NCI-H526 treated with DMSO at 0.1 percent for 48 hours (cell line): Measurements from ENCODE around the gene TMPRSS13.
A peak's percentile ranks its signal among the peaks of the same experiment; 100 is the strongest.

Experiments used
- DNase-seq: peaks from one replicate; lab custom pipeline; 2025; lab: John Stamatoyannopoulos, UW

The TMPRSS13 gene

DNA sequence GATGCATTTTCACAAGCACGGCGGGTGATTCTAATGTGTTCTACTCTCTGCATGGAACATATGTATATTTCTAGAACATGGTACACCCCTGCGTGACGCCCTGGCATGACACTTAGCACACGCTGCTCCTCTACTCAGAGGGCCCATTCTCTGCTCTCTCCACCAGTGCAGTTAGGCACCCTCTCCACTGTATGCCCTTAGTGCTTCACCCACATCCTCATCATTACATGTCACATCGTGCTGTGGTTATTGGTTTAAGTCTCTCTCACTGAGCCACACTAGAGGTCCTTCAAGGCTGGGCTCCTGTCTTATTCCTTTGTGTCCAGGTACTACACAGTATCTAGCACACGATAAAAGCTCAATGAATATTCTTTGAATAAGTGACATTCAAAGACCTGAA is 16.7 kb downstream of the TMPRSS13 start:
- DNase-seq = no peak

GRCh38 chr11:117911694-117912093 is 17.5 kb downstream of the TMPRSS13 start:
- DNase-seq = no peak

DNA sequence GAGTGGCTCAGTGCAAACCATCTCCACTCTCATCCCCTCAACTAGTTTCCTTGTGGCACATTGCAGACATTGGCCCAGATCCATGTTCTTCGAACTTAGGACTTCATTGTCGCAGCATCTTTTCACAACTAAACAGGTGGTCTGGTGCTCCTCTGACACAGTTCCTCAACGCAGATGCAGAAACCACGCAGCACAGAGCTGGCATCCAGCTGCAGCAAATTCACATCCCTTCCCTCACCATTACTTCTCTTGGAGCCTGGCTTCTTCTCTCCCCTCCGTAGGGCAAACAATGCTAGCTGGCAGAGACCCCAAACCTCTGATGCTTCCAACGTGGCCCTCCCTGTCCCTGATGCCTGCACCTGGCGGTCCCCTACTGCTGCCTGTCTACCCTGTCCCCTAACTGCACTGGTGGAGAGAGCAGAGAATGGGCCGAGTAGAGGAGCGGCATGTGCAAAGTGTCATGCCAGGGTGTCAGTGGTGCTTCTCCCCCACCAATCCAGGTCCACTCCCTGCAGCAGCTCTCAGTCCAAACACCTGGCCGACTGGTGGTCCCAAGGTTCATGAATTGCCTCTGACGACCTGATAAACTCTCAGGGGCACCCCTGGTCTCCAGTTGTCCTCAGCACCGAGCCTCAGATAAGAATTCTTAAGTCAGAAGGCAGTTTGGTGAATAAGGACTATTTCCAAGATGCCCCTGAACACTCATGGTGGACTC is 18.1 kb downstream of the TMPRSS13 start:
- no peak for DNase-seq

- no peak for DNase-seq
Observed at GRCh38 chr11:117910525-117910924, 18.7 kb downstream of the TMPRSS13 start.

DNA sequence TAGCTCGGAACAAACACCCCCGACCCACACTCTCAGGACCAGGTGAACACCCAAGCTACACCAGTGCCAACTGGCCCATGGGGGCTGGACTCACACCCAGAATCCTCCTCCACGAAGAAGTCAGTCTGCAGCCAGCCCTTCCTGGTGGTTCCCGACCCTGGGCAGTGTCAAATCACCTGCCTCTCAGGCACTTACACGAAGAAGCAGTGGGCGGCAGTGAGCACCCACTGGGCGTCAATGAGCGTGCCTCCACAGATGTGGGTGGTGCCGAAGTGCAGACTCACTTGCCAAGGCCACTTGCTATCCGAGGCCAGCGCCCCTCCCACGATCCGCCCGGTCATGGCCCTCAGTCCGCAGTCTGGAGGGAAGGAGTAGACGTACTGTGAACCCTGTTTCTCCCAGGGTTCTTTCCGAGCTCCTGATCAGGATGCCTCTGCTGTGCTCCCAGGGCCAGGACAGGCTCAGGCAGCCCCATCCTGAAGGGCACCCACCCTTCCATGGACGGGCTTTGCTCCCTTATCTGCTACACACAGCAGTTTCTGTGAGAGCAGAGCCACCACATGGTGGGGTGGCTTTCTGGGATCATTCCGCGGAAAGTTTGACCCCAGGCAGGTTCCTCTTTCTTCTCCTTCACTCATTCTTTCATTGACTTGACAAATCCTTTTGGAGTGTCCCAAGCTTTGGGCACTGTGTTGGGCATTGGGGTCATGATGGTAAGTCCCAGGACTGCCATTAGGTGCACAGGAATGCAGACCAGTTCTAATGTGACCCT is 19.4 kb downstream of the TMPRSS13 start:
- DNase-seq = no peak

- DNase-seq = no peak
Observed at GRCh38 chr11:117908959-117909610, 20.1 kb downstream of the TMPRSS13 start.

GRCh38 chr11:117908109-117908895 is 20.9 kb downstream of the TMPRSS13 start:
- no peak for DNase-seq

GRCh38 chr11:117907276-117908108 is 21.7 kb downstream of the TMPRSS13 start:
- peak; percentile 94 for DNase-seq

DNA sequence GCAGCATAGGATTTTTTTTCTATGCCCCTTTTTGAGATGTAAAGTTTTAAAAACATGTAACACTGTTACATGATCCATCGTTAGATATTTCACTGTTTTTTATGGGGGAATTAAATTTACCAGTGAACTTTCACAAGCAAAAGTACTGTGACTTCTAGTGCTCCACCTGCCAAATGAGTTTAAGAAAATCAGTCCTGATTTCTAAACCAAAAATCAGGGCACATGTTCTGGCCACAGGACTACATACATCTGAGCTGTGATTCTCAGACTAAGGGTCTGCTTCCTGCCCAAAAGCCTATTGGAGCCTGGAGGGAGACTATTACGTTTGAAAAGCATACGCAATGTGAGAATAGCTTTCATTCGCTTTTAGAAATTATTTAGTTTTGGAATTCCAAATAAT is 22.5 kb downstream of the TMPRSS13 start:
- no peak for DNase-seq

GRCh38 chr11:117906126-117906525 is 23.1 kb downstream of the TMPRSS13 start:
- DNase-seq = no peak

DNA sequence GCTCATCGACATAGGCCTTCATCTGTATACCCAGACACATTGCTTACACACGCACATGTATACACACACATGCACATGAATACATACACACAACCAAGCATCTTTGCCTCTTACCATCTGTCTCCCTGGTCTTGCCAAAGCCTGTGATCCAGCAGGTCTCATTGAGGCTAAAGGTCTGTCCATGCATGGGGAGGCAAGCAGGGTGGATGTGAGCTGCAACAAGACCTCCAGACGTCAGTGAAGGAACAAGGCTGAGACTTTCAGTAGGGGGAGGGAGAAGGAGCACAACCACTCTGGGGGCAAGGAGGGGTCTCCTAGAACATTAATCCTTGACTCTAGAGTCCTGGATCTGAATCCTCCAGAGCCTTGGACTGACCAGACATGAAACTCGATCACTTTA is 23.7 kb downstream of the TMPRSS13 start:
- no peak for DNase-seq

- no peak for DNase-seq
Observed at GRCh38 chr11:117903505-117904382, 25.5 kb downstream of the TMPRSS13 start.

DNA sequence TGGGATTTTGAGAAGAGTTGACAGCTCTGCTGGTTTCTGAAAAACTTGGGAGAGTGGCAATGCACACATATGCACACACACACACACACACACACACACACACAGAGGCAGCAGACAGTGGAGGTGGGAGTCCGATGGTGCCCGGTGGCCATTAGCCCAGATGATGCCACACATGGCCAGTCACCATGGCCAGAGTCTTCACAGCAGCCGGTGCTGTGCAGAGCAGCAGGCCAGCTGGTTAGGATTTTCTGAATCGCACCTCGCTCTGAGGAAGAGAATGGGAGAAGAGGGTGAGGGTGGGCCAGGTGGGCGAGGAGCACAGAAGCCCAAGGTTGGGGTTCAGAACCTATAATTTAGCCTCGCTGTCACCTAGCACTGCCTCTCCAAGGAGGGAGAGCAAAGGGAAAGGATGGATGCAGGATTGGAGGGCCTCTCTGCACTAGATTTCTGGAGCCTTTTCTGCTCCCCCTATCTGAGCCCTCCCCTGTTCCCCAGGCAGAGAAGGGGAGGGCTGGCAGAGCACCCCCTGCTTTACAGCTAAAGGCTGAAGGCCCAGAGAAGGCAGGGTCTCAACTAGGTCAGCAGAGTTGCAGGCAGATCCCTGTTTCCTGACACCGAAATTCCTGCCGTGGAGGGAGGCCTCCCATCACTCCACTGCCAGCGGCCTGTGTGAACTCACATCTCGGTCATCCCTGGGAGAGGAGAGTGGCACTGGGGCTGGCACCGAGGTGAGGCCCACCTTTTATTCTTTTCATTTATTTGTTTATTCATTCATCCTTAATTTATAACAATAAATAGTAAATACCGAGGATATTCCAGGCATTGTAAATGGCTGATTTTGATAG is 27.0 kb downstream of the TMPRSS13 start:
- DNase-seq = no peak

DNA sequence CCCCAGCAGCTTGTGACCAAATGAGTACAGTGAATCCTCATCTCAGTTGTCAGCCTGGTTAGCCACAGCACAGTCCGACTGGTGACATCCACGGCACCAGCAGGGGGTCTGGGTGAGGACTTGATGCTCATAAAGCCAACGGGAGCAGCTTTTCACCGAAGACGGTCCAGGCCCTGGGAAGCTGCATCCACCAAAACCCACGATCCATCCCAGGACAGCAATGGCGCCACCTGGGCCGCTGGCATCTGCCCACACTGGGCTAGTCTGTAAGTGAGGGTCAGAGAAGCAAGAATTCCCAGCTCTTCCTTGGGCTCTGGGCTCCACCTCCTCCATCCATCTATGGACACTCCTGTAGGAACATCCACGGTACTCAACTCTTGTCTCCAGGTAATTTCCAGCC is 27.6 kb downstream of the TMPRSS13 start:
- no peak for DNase-seq

DNA sequence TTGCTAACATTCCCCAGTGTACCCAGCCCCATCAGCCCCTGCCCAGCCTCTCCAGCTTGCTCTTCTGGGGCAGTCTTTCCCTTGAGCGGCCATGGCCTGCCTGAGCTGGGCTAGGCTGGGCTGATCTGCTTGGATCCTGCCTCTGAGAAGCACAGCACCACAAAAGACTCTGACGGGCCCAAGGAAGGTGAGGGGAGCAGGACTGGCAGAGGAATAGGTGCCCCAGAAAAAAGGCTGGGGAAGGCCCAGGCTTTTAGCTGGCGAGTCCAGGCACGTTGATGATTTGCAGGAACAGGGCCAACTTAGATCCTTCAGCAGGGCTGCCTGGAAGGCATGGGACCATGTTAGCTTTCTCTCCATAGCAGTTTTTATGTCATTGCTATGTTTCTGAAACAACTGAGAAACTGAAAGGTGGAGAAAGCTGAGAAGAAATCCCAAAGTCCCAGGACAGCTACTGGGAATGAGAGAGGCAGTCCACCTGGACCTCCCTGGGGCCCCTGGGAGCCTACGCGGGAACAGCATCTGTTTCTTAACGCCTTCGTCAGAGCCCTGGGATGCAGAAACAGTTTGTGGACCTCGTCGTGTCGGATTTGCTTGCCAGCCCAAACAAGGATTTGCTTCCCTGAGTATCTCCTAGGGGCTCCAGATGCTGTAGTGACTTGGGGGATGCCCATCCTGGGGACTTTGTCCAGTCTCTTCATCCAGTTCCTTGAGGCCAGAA is 28.3 kb downstream of the TMPRSS13 start:
- DNase-seq = no peak

DNA sequence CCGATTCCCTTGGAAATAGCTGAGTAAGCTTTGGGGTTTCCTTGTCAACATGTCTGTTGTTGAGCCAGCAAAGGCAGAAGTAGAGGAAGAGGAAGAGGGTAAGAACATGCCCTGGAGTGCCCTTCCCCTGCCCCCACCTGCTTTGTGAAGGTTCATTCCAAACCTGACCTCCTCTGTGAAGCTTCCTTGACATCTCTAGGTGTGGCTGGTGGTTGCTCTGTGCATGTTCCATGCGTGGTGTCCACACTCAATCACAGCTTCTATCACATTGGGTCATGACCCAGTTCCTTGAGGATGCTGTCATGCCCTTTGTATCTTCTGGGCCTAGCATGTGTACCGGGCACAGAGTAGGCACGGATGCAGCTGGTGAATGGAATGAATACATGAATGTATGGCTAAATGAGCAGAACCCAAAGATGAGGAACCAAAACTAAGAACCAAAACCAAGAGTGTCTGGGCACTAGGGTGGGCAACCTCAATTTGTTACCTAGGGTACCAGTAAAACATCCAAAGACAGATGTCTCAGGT is 29.0 kb downstream of the TMPRSS13 start:
- no peak for DNase-seq

- no peak for DNase-seq
Observed at GRCh38 chr11:117898059-117898458, 31.1 kb downstream of the TMPRSS13 start.

- no peak for DNase-seq
Observed at GRCh38 chr11:117892651-117893050, 36.6 kb downstream of the TMPRSS13 start.
